HG03571 (cell line): Measurements from ENCODE around the gene ADGRD1.
"Not testable (repeated sequence)": the region's sequence is repeated elsewhere in the genome, so short reads cannot be mapped to it uniquely, and the experiment has no call there.

Experiments used
- ATAC-seq: cut with Tn5 transposase; IDR thresholded peaks from one replicate; pipeline ENCODE4 v1.9.1; 2021; ENCODE audit not compliant: unreplicated experiment

Gene ADGRD1

GRCh38 chr12:131067981-131068851 lies 114.5 kb downstream of the ADGRD1 start:
- no peak for ATAC-seq

- ATAC-seq = not testable (repeated sequence)
These were observed 115.4 kb downstream of the ADGRD1 start for GRCh38 chr12:131068926-131069720.

DNA sequence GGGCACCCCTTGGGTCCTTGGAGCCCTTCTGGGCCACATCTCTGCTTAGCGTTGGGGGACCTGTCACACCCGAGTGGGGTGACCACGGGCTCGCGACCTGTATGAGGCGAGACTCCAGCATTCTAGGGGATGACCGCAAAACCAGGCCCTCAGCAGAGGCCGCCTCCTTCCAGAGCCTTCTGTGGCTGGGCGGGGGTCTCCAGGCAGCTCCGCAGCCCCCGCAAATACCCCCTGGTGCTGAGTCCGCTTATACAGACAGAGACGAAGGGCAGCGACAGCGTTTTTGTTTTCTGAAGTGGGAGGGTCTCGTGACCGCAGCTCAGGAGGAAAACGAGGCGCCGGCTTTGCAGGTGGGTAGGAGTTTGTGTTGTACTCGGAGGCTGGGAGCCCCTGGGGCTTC lies 116.4 kb downstream of the ADGRD1 start:
- not testable (repeated sequence) for ATAC-seq

DNA sequence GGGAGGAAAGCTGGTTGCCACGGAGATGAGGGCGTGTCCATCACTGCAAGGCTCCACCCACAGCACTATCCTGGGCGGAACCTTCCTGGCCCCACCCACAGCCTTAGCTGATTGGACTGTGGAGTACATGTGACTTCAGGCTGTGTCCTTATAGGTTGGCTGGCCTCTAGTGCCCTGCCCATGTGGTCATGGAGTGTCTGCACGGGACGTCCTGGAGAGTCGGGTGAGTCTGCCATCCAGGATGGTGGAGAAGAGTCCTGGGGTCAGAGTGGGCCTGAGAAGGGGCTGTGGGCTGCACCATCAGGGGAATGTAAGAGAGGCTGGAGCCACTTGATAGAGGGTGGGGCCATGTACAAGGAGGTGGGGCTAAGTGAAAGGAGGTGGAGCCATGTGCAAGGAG lies 117.0 kb downstream of the ADGRD1 start:
- ATAC-seq = not testable (repeated sequence)

DNA sequence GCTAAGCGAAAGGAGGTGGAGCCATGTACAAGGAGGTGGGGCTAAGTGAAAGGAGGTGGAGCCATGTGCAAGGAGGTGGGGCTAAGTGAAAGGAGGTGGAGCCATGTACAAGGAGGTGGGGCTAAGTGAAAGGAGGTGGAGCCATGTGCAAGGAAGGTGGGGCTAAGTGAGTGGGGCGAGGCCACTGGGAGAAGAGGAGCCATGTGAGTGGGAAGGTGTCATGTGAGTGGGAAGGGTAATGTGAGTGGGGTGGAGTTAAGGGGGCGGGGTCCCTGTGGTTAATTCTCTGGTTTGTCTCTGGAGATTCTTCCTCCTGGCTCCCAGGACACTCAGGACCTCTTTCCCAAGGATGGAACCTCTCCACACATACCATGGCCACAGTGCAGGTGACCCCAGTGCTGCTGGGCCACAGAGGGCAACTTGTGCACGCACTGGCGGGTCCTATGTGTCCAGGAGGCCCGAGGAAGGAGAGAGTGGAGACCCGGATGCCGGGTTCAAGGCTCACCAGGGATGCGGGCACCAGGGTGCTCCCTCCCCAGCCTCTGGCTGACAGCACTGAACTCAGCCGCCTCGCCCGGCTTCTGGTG lies 117.6 kb downstream of the ADGRD1 start:
- ATAC-seq = not testable (repeated sequence)

DNA sequence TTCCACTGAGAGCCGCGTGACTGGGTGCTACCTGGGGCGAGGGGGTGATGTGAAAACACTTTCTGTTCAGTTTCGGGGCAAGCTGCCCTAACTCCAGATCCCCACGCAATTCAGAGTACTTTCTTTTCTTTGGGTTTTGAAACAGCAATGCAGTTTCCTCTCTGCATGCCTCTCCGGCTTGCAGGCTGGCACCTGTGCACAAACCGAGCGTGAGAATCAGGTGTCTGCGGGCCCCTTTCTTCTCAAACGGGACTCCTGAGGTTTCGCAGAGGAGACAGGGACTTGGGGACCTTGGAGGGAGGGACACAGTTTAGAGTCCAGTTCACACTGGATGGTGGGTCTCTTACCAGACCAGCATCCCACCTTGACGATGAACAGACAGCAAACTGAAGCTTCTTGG lies 118.2 kb downstream of the ADGRD1 start:
- not testable (repeated sequence) for ATAC-seq

- no peak for ATAC-seq
These were observed 118.9 kb downstream of the ADGRD1 start for GRCh38 chr12:131072451-131073230.

- ATAC-seq = no peak
These were observed 120.7 kb downstream of the ADGRD1 start for GRCh38 chr12:131074221-131075083.

GRCh38 chr12:131075194-131075593 lies 121.5 kb downstream of the ADGRD1 start:
- no peak for ATAC-seq

DNA sequence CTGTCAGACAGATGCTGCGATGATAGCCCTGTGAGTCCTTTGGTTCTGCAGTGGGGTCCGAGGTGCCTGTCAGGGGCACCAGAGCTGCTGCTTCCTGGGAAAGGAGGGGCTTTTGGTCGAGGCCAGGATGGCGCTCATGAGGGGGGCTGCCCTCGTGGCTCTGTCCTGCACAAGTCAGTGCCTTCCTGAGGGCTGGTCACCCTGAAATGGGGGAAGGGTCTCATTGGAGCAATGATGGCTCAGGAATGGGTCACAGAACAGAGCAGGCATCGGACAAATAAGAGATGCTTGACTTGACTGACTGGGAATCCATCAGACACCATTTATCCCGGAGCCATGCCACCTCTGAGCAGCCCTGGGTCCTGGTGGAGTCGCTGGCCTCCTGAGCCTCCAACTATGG lies 121.9 kb downstream of the ADGRD1 start:
- ATAC-seq = no peak

GRCh38 chr12:131076296-131076695 lies 122.6 kb downstream of the ADGRD1 start:
- no peak for ATAC-seq

- no peak for ATAC-seq
These were observed 123.4 kb downstream of the ADGRD1 start for GRCh38 chr12:131076791-131077747.

GRCh38 chr12:131077931-131078391 lies 124.3 kb downstream of the ADGRD1 start:
- no peak for ATAC-seq

- no peak for ATAC-seq
These were observed 128.8 kb downstream of the ADGRD1 start for GRCh38 chr12:131082290-131083194.

GRCh38 chr12:131084341-131085011 lies 130.8 kb downstream of the ADGRD1 start:
- ATAC-seq = no peak

GRCh38 chr12:131085125-131085815 lies 131.6 kb downstream of the ADGRD1 start:
- no peak for ATAC-seq
